Esophagus (tissue), 2 donors: ENCODE results near the gene SIGLEC7. TPM values are rescaled to one million over a fixed set of nuclear protein-coding genes. Genes with fewer than 3 reads are reported as not detected.

Experiments
- polyA plus RNA-seq, 2 donors: library from polyadenylated mRNA; stranded (reverse); fragments of 200-250 nt; gene quantifications; one replicate each; pipeline ENCODE4 v1.2.3, GENCODE V29; 2013
- donor health status: healthy with polysubstance abuse.
- donor health status: Bipolar disorder and iron deficiency.

SIGLEC7 gene
- polyA plus RNA-seq, 2 donors = 0.12 to 0.18 TPM

Other genes with a start within 250 kb of the SIGLEC7 start
- gene KLK4, start 230.9 kb upstream of the SIGLEC7 start, polyA plus RNA-seq = under 1 TPM; 0.06 to 0.18 TPM
- 10 to 100 TPM; 13.9 to 18.7 TPM for gene KLK5, start 189.3 kb upstream of the SIGLEC7 start, polyA plus RNA-seq
- 10 to 100 TPM; 32.8 to 64.6 TPM for gene KLK6, start 172.7 kb upstream of the SIGLEC7 start, polyA plus RNA-seq
- 10 to 100 TPM; 36.4 to 96.4 TPM for gene KLK7, start 158.4 kb upstream of the SIGLEC7 start, polyA plus RNA-seq
- gene KLK8, start 140.7 kb upstream of the SIGLEC7 start, polyA plus RNA-seq = 100 to 1,000 TPM; 226 to 261 TPM
- gene KLK10, start 122.6 kb upstream of the SIGLEC7 start, polyA plus RNA-seq = 100 to 1,000 TPM; 223 to 304 TPM
- 100 to 1,000 TPM; 168 to 345 TPM for gene KLK11, start 115.7 kb upstream of the SIGLEC7 start, polyA plus RNA-seq
- 100 to 1,000 TPM in 1 of 2 donors, 10 to 100 TPM in 1; 12.4 to 427 TPM for gene KLK12, start 107.3 kb upstream of the SIGLEC7 start, polyA plus RNA-seq
- gene KLK13, start 77.2 kb upstream of the SIGLEC7 start, polyA plus RNA-seq = 1,000 to 10,000 TPM in 1 of 2 donors, 100 to 1,000 TPM in 1; 406 to 1,038 TPM
- under 1 TPM; 0.09 to 0.31 TPM for gene KLK14, start 59.4 kb upstream of the SIGLEC7 start, polyA plus RNA-seq
- gene CTU1, start 33.9 kb upstream of the SIGLEC7 start, polyA plus RNA-seq = 1 to 10 TPM; 3.3 TPM
- gene SIGLEC9, start 17.4 kb upstream of the SIGLEC7 start, polyA plus RNA-seq = under 1 TPM; 0.26 to 0.28 TPM
- gene CD33, start 82.8 kb downstream of the SIGLEC7 start, polyA plus RNA-seq = under 1 TPM; 0.66 to 0.69 TPM
- gene SIGLECL1, start 108.8 kb downstream of the SIGLEC7 start, polyA plus RNA-seq = not detected
- gene IGLON5, start 169.3 kb downstream of the SIGLEC7 start, polyA plus RNA-seq = under 1 TPM; 0.15 to 0.22 TPM
- 100 to 1,000 TPM; 122 to 227 TPM for gene VSIG10L, start 199.8 kb downstream of the SIGLEC7 start, polyA plus RNA-seq
- gene ETFB, start 224.1 kb downstream of the SIGLEC7 start, polyA plus RNA-seq = 100 to 1,000 TPM; 127 to 181 TPM
- under 1 TPM; 0.37 to 0.39 TPM for gene CLDND2, start 226.7 kb downstream of the SIGLEC7 start, polyA plus RNA-seq
- 1 to 10 TPM; 1.0 to 3.2 TPM for gene NKG7, start 230.4 kb downstream of the SIGLEC7 start, polyA plus RNA-seq
- not detected for gene LIM2, start 245.7 kb downstream of the SIGLEC7 start, polyA plus RNA-seq
- not detected for gene C19orf84, start 248.3 kb downstream of the SIGLEC7 start, polyA plus RNA-seq